Dedifferentiated amniotic fluid mesenchymal stem cell (primary cell): ENCODE results near the gene UCMA.

Source experiments
- DNase-seq: peaks from one replicate; pipeline ENCODE4 v3.0.0-alpha.2; 2016; ENCODE audit errors: extremely low spot score

The UCMA gene

GRCh38 chr10:13233358-13233757 lies 816 bp downstream of the UCMA start:
- no peak for DNase-seq

- DNase-seq: no peak
Measured at GRCh38 chr10:13231808-13232207, 2.4 kb downstream of the UCMA start.

- DNase-seq: no peak
Measured at GRCh38 chr10:13231190-13231589, 3.0 kb downstream of the UCMA start.

GRCh38 chr10:13227031-13227430 lies 7.1 kb downstream of the UCMA start:
- DNase-seq: no peak

GRCh38 chr10:13225601-13226000 lies 8.6 kb downstream of the UCMA start:
- no peak for DNase-seq

- DNase-seq: no peak
Measured at GRCh38 chr10:13224210-13224995, 9.8 kb downstream of the UCMA start.

GRCh38 chr10:13223241-13223640 lies 10.9 kb downstream of the UCMA start:
- no peak for DNase-seq

- no peak for DNase-seq
Measured at GRCh38 chr10:13222566-13222965, 11.6 kb downstream of the UCMA start.

GRCh38 chr10:13222151-13222550 lies 12.0 kb downstream of the UCMA start:
- no peak for DNase-seq

GRCh38 chr10:13221572-13221971 lies 12.6 kb downstream of the UCMA start:
- DNase-seq: no peak

- no peak for DNase-seq
Measured at GRCh38 chr10:13219685-13220670, 14.2 kb downstream of the UCMA start.

- no peak for DNase-seq
Measured at GRCh38 chr10:13218878-13219277, 15.3 kb downstream of the UCMA start.

GRCh38 chr10:13213163-13213562 lies 21.0 kb downstream of the UCMA start:
- no peak for DNase-seq

- DNase-seq: peak; percentile 29
Measured at GRCh38 chr10:13206546-13207443, 27.4 kb downstream of the UCMA start.

GRCh38 chr10:13206091-13206490 lies 28.1 kb downstream of the UCMA start:
- DNase-seq: no peak

- no peak for DNase-seq
Measured at GRCh38 chr10:13201132-13201531, 33.0 kb downstream of the UCMA start.

- no peak for DNase-seq
Measured at GRCh38 chr10:13195016-13195415, 39.2 kb downstream of the UCMA start.

- no peak for DNase-seq
Measured at GRCh38 chr10:13193637-13194036, 40.5 kb downstream of the UCMA start.

GRCh38 chr10:13191362-13191761 lies 42.8 kb downstream of the UCMA start:
- DNase-seq: no peak

- DNase-seq: no peak
Measured at GRCh38 chr10:13190816-13191215, 43.4 kb downstream of the UCMA start.

GRCh38 chr10:13189961-13190360 lies 44.2 kb downstream of the UCMA start:
- peak; percentile 54 for DNase-seq

GRCh38 chr10:13188593-13188992 lies 45.6 kb downstream of the UCMA start:
- DNase-seq: no peak
